A549 (cell line): ENCODE measurements around the gene MS4A6A.

Experiments used
- CTCF ChIP-seq: fragments of >200 bp; sonication (Bioruptor Twin); formaldehyde crosslinking; IDR thresholded peaks from 3 replicates; pipeline ENCODE4 v1.5.1; 2016
- EP300 ChIP-seq, 2 experiments: fragments of >200 bp; sonication (Bioruptor Twin); formaldehyde crosslinking; IDR thresholded peaks; 2 replicates in 1 of 2; 3 replicates in 1 of 2; pipeline ENCODE4 v1.6.1; 2016 to 2017
- KDM5A ChIP-seq: fragments of 200-600 bp; sonication (generic); IDR thresholded peaks from 2 replicates; pipeline ENCODE4 v1.6.1; 2016; ENCODE audit warnings: antibody characterized with exemption, mild to moderate bottlenecking
- MAFK ChIP-seq: fragments of 450-650 bp; IDR thresholded peaks from 2 replicates; pipeline ENCODE4 v1.6.1; 2014; ENCODE audit not compliant: partially characterized antibody
- NPAS2 ChIP-seq: fragments of 250-450 bp; sonication (Bioruptor Pico); IDR thresholded peaks from 2 replicates; pipeline ENCODE4 v1.8.0; 2022; ENCODE audit warnings: mild to moderate bottlenecking, moderate library complexity, borderline replicate concordance
- POLR2A ChIP-seq: IDR thresholded peaks from 2 replicates; pipeline ENCODE4 v1.6.1; 2012; ENCODE audit warnings: mild to moderate bottlenecking, low read length
- RAD21 ChIP-seq, 2 experiments: fragments of >200 bp in 1 of 2; sonication (Bioruptor Twin) in 1 of 2; formaldehyde crosslinking in 1 of 2; IDR thresholded peaks in 1 of 2; conservative IDR thresholded peaks in 1 of 2; 2 replicates in 1 of 2; 3 replicates in 1 of 2; pipeline ENCODE4 v1.6.1; 2012 to 2018; ENCODE audit warnings: inconsistent platforms in 1 of 2
- REST ChIP-seq: fragments of 200-600 bp; sonication (generic); IDR thresholded peaks from 2 replicates; pipeline ENCODE4 v1.6.1; 2016; ENCODE audit warnings: antibody characterized with exemption, mild to moderate bottlenecking, moderate library complexity
- RFX5 ChIP-seq: fragments of 450-650 bp; IDR thresholded peaks from 2 replicates; pipeline ENCODE4 v1.7.1; 2014; ENCODE audit warnings: antibody characterized with exemption, mild to moderate bottlenecking, moderate library complexity

- TF ChIP-seq CTCF, result no peak
- TF ChIP-seq RAD21 (conservative IDR thresholded peaks at IDR 0.05 in 1 of 2, IDR thresholded peaks at IDR 0.05 in 1 of 2), result no peak
- no peak for TF ChIP-seq NPAS2 (CRISPR knock-in tag)
- no peak for TF ChIP-seq POLR2A
- TF ChIP-seq MAFK, result no peak
- no peak for TF ChIP-seq KDM5A
- TF ChIP-seq RFX5, result no peak
- TF ChIP-seq REST, result no peak
- no peak for TF ChIP-seq EP300 (IDR thresholded peaks at IDR 0.05)
Observed at GRCh38 chr11:60184824-60185511, 2.1 kb upstream of the MS4A6A start.
